GM12878 (cell line): ENCODE results near the gene ATN1. TPM values are rescaled to one million over a fixed set of nuclear protein-coding genes. Genes with fewer than 3 reads are reported as not detected.

Experiments
- ATAC-seq: fragments of 200-7000 bp; cut with Tn5 transposase; 3 replicates; pipeline ENCODE4 v1.9.1; 2020; ENCODE audit warnings: mild to moderate bottlenecking, moderate library complexity
- BruUV-seq: library from RNA; stranded (reverse); fragments of 400-500 nt; replicated peaks from 2 replicates; lab custom pipeline; 2021; lab: Mats Ljungman, UMichigan
- CTCF ChIA-PET: fragments of 300-600 bp; sonication (Branson Sonifier 250); formaldehyde crosslinking; extraction: SDS; loops from one replicate; lab custom pipeline; 2021; ENCODE audit warnings: inconsistent platforms; lab: Yijun Ruan, JAX
- POLR2A ChIA-PET: fragments of 350-600 bp; formaldehyde crosslinking; extraction: SDS; loops from one replicate; lab custom pipeline; 2021; ENCODE audit warnings: inconsistent platforms; lab: Charles Lee
- RAD21 ChIA-PET: fragments of 300-600 bp; sonication (Branson Sonifier 250); formaldehyde crosslinking; loops from one replicate; lab custom pipeline; 2023; ENCODE audit warnings: antibody characterized with exemption; ENCODE audit not compliant: unreplicated experiment; lab: Charles Lee
- SMC1A ChIA-PET: fragments of 300-600 bp; sonication (Branson Sonifier 250); formaldehyde crosslinking; loops from one replicate; lab custom pipeline; 2023; ENCODE audit not compliant: unreplicated experiment, uncharacterized antibody; lab: Charles Lee
- DNase-seq: peaks from one replicate; pipeline ENCODE4 v3.0.0-alpha.2; 2011; ENCODE audit warnings: low read depth, low spot score
- FAIRE-seq: peaks from 3 replicates; lab custom pipeline; 2011; peaks lifted over from hg19 to GRCh38; lab: Jason Lieb, UNC
- H2AFZ ChIP-seq: 2 replicates; pipeline ENCODE4 v1.6.0; 2011; ENCODE audit warnings: low read depth, low read length, control low read depth; ENCODE audit not compliant: control insufficient read depth
- H3K27ac ChIP-seq: 2 replicates; pipeline ENCODE4 v1.5.1; 2011; ENCODE audit warnings: control low read depth; ENCODE audit not compliant: control insufficient read depth, insufficient read depth
- H3K27me3 ChIP-seq, 2 experiments: replicated peaks in 1 of 2; 2 replicates each; pipeline versions ENCODE4 v1.6.0 to v1.6.1; 2011; ENCODE audit warnings: low read length in 1 of 2; ENCODE audit not compliant: control insufficient read depth in 2 of 2, insufficient read depth in 2 of 2
- H3K36me3 ChIP-seq, 2 experiments: 2 replicates each; pipeline ENCODE4 v1.5.1; 2011; ENCODE audit warnings: low read length in 1 of 2; ENCODE audit not compliant: control insufficient read depth in 2 of 2, insufficient read depth in 2 of 2
- H3K4me1 ChIP-seq: 2 replicates; pipeline ENCODE4 v1.6.1; 2011; ENCODE audit warnings: mild to moderate bottlenecking, low read length, moderate library complexity, mixed read lengths; ENCODE audit not compliant: control insufficient read depth, insufficient read depth
- H3K4me2 ChIP-seq: 2 replicates; pipeline ENCODE4 v1.6.0; 2011; ENCODE audit warnings: control low read depth; ENCODE audit not compliant: control insufficient read depth, insufficient read depth
- H3K4me3 ChIP-seq: fragments of 200-600 bp; sonication (generic); 2 replicates; pipeline ENCODE4 v1.5.1; 2016
- H3K79me2 ChIP-seq: 2 replicates; pipeline ENCODE4 v1.6.0; 2011; ENCODE audit warnings: low read length; ENCODE audit not compliant: control insufficient read depth, insufficient read depth
- H3K9ac ChIP-seq: 2 replicates; pipeline ENCODE4 v1.8.0; 2011; ENCODE audit warnings: low read length, control low read depth, mixed read lengths; ENCODE audit not compliant: control insufficient read depth, insufficient read depth
- H3K9me3 ChIP-seq: replicated peaks from 3 replicates; pipeline ENCODE4 v1.5.1; 2011; ENCODE audit warnings: mild to moderate bottlenecking, low read length; ENCODE audit not compliant: control insufficient read depth, insufficient read depth
- H4K20me1 ChIP-seq: 2 replicates; pipeline ENCODE4 v1.6.0; 2011; ENCODE audit not compliant: control insufficient read depth, insufficient read depth
- ATF7 ChIP-seq: fragments of 450-650 bp; IDR thresholded peaks from 2 replicates; pipeline ENCODE4 v1.6.1; 2016; ENCODE audit warnings: low read depth, mild to moderate bottlenecking
- DPF2 ChIP-seq: fragments of 450-650 bp; IDR thresholded peaks from 2 replicates; pipeline ENCODE4 v1.6.1; 2017; ENCODE audit warnings: mild to moderate bottlenecking
- ETV6 ChIP-seq, 2 experiments: fragments of 450-650 bp in 1 of 2; IDR thresholded peaks in 1 of 2; conservative IDR thresholded peaks in 1 of 2; 2 replicates each; pipeline ENCODE4 v1.6.1; 2014; ENCODE audit warnings: antibody characterized with exemption in 1 of 2, borderline replicate concordance in 1 of 2, low read depth in 1 of 2, mild to moderate bottlenecking in 1 of 2, moderate library complexity in 1 of 2
- HCFC1 ChIP-seq: fragments of 150-350 bp; IDR thresholded peaks from 2 replicates; pipeline ENCODE4 v1.6.1; 2014; ENCODE audit warnings: low read length
- HDGF ChIP-seq: fragments of 450-650 bp; IDR thresholded peaks from 2 replicates; pipeline ENCODE4 v1.6.1; 2016; ENCODE audit warnings: antibody characterized with exemption
- MYB ChIP-seq: fragments of 150-350 bp; IDR thresholded peaks from 2 replicates; pipeline ENCODE4 v1.6.1; 2014; ENCODE audit warnings: mild to moderate bottlenecking, low read depth, low read length, borderline replicate concordance
- NFXL1 ChIP-seq: fragments of 450-650 bp; IDR thresholded peaks from 2 replicates; pipeline ENCODE4 v1.6.1; 2017; ENCODE audit warnings: antibody characterized with exemption, mild to moderate bottlenecking, borderline replicate concordance
- PAX8 ChIP-seq: fragments of 450-650 bp; IDR thresholded peaks from 2 replicates; pipeline ENCODE4 v1.6.1; 2017; ENCODE audit warnings: mild to moderate bottlenecking, moderate library complexity
- POU2F2 ChIP-seq: IDR thresholded peaks from 3 replicates; pipeline ENCODE4 v1.6.1; 2011; ENCODE audit warnings: low read depth, mild to moderate bottlenecking, low read length, borderline replicate concordance
- RB1 ChIP-seq: fragments of 450-650 bp; formaldehyde crosslinking; IDR thresholded peaks from 2 replicates; pipeline ENCODE4 v1.6.1; 2017; ENCODE audit warnings: mild to moderate bottlenecking, borderline replicate concordance
- SIX5 ChIP-seq: IDR thresholded peaks from 2 replicates; pipeline ENCODE4 v1.6.1; 2011; ENCODE audit warnings: mild to moderate bottlenecking, low read depth, low read length, moderate library complexity; ENCODE audit not compliant: severe bottlenecking
- ZNF622 ChIP-seq: fragments of 450-650 bp; IDR thresholded peaks from 2 replicates; pipeline ENCODE4 v1.6.1; 2017; ENCODE audit warnings: mild to moderate bottlenecking, inconsistent platforms
- WGBS: methylation state at CpG from one replicate; pipeline ENCODE4 v1.1.6; 2016; ENCODE audit warnings: low lambda C conversion rate; ENCODE audit not compliant: insufficient replicate concordance, insufficient coverage; ENCODE audit errors: missing lambda C conversion rate; 5-methylcytosine and 5-hydroxymethylcytosine counted together
- in situ Hi-C: fragments of 300-500 bp; cut with MboI; formaldehyde crosslinking; loops from 9 replicates; pipeline ENCODE4 v1.14.3; 2018; ENCODE audit warnings: mixed read lengths
- intact Hi-C: fragments of 100-400 bp; cut with micrococcal nuclease; formaldehyde crosslinking; loops from one replicate; pipeline ENCODE4 v1.14.2; 2022; ENCODE audit not compliant: unreplicated experiment
- polyA plus RNA-seq, 11 experiments: library from polyadenylated mRNA; depleted of rRNA in 4 of 11; unstranded in 6 of 11; stranded (reverse) in 5 of 11; fragments of >200 nt; fragmentation: Nextera tagmentation in 4 of 11; fragmentation: Illumina TruSeq in 1 of 11; extraction: Ambion mirVana in 4 of 11; extraction: Trizol in 1 of 11; gene quantifications; 1 replicate in 1 of 11; 2 replicates in 10 of 11; pipeline versions ENCODE4 v1.2.1 to v1.2.3, GENCODE V29; 2011 to 2016; ENCODE audit warnings: inconsistent platforms in 2 of 11, missing spikeins in 2 of 11, low read depth in 1 of 11
- total RNA-seq, 4 experiments: library from RNA; depleted of rRNA in 3 of 4; stranded (reverse); fragments of >200 nt in 3 of 4; fragmentation: Illumina TruSeq in 1 of 4; extraction: Trizol in 1 of 4; gene quantifications; 2 replicates each; pipeline versions ENCODE4 v1.2.1 to v1.2.3, GENCODE V29; 2013 to 2021
- TF ChIP-seq, protein P1 (sequence below): fragments of 450-650 bp; conservative IDR thresholded peaks from 2 replicates; pipeline ENCODE4 v1.6.1; 2017; ENCODE audit warnings: mild to moderate bottlenecking, moderate library complexity
- TF ChIP-seq, protein P2 (sequence below): fragments of 450-650 bp; formaldehyde crosslinking; IDR thresholded peaks from 2 replicates; pipeline ENCODE4 v1.5.0; 2022; ENCODE audit warnings: mild to moderate bottlenecking, missing genetic modification characterization

Gene ATN1
- total and polyA plus RNA-seq, 10 of the 15 experiments (the other 5 are each of a cell fraction or from before 2014, with no cell fraction given) = 0.08 to 44.5 (median 5.0) TPM

DNA sequence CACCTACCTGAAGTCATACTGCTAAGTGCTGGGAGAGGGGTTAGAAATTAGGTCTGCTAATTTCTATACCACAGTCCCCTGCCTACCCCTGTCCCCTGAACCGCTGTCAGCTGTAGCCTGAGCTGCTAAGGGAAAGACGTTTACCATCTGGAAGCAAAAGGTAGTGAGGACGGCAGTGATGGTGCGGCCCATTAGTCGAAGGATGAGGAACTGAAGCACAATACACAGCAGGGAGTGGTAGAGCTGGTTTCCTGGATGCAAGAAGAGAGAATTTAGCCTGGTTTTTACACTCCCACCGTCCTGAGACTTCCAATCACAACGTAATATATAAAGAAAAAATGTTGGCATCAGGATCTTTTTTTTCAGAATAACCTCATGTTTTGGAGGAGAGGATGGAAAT is 54.8 kb downstream of the ATN1 start (continued):
- TF ChIP-seq ZNF622 (no peak), HCFC1 (no peak), NFXL1 (no peak), DPF2 (no peak), ATF7 (no peak), RB1 (no peak), MYB (no peak), HDGF (no peak)
- TF ChIP-seq, protein P1, sequence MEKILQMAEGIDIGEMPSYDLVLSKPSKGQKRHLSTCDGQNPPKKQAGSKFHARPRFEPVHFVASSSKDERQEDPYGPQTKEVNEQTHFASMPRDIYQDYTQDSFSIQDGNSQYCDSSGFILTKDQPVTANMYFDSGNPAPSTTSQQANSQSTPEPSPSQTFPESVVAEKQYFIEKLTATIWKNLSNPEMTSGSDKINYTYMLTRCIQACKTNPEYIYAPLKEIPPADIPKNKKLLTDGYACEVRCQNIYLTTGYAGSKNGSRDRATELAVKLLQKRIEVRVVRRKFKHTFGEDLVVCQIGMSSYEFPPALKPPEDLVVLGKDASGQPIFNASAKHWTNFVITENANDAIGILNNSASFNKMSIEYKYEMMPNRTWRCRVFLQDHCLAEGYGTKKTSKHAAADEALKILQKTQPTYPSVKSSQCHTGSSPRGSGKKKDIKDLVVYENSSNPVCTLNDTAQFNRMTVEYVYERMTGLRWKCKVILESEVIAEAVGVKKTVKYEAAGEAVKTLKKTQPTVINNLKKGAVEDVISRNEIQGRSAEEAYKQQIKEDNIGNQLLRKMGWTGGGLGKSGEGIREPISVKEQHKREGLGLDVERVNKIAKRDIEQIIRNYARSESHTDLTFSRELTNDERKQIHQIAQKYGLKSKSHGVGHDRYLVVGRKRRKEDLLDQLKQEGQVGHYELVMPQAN = no peak

DNA sequence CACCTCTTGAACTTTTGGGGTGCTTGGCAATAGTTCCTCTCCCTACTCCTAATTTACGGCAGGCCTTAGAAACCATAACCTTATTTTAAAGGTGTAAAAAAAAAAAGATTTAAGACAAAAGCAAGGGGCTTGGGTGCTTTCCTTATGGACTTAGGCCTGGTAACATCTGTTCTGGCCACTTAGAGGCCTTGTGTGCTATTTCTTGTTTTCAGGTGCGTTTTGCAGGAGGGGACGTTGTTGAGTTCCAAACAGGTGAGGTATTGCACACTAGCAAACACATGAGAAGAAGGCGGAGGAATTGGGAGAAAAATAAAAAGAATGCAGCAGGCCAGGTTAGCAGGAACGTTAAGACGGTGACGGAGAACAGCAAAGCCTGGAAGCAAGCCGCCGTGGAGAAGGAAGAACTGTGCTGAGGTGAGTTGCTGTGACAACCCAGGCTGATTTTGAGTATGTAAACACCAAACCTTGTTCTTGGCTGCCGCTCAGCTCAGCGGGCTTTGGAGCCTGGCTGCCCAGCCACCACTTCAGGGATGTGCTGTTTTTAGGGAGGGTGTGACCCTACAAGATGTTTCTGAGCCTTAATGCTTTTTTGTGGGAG is 60.3 kb downstream of the ATN1 start:
- H4K20me1 ChIP-seq = no peaks in the 10 kb centered on the region
- TSS peak; percentile 45 for BruUV-seq
- TF ChIP-seq ETV6 (conservative IDR thresholded peaks at IDR 0.05 in 1 of 2, IDR thresholded peaks at IDR 0.05 in 1 of 2; ENCODE audit: borderline replicate concordance in 1 of 2, low read depth in 1 of 2) (no peak), POU2F2 (no peak), RB1 (no peak), SIX5 (no peak), PAX8 (no peak)
- TF ChIP-seq, protein P2, sequence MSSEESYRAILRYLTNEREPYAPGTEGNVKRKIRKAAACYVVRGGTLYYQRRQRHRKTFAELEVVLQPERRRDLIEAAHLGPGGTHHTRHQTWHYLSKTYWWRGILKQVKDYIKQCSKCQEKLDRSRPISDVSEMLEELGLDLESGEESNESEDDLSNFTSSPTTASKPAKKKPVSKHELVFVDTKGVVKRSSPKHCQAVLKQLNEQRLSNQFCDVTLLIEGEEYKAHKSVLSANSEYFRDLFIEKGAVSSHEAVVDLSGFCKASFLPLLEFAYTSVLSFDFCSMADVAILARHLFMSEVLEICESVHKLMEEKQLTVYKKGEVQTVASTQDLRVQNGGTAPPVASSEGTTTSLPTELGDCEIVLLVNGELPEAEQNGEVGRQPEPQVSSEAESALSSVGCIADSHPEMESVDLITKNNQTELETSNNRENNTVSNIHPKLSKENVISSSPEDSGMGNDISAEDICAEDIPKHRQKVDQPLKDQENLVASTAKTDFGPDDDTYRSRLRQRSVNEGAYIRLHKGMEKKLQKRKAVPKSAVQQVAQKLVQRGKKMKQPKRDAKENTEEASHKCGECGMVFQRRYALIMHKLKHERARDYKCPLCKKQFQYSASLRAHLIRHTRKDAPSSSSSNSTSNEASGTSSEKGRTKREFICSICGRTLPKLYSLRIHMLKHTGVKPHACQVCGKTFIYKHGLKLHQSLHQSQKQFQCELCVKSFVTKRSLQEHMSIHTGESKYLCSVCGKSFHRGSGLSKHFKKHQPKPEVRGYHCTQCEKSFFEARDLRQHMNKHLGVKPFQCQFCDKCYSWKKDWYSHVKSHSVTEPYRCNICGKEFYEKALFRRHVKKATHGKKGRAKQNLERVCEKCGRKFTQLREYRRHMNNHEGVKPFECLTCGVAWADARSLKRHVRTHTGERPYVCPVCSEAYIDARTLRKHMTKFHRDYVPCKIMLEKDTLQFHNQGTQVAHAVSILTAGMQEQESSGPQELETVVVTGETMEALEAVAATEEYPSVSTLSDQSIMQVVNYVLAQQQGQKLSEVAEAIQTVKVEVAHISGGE (CRISPR knock-in tag) = no peak

More for the DNA sequence above, 60.3 kb downstream of the ATN1 start:
- FAIRE-seq (no peak), DNase-seq (no peak), ATAC-seq (no peak)
- H3K4me2 ChIP-seq = no peak overlapping the region
- ChIA-PET RAD21 (no interaction called here), CTCF (no interaction called here), POLR2A (interaction anchor here (1.0 kb wide), 1 partner anchor 13 kb away, joined by 4 read pairs; no protein-coding TSS in a partner anchor), SMC1A (interaction anchor here (1.0 kb wide), 1 partner anchor 12 kb away, joined by 3 read pairs; no protein-coding TSS in a partner anchor)
- 98% methylated on average over 11 of the region's 11 CpGs for WGBS
- H3K27me3 ChIP-seq = no peaks in the 10 kb centered on the region
- no peaks in the 10 kb centered on the region for H3K9me3 ChIP-seq
- no peaks in the 10 kb centered on the region for H3K79me2 ChIP-seq
- H3K36me3 ChIP-seq = peaks cover 4 to 7% of the 10 kb centered on the region in 2 experiments; a peak in 3 of 4 replicates
- H3K4me1 ChIP-seq = no peaks in the 10 kb centered on the region
- H2AFZ ChIP-seq = no peak overlapping the region
- H3K4me3 ChIP-seq = no peak overlapping the region
- in situ Hi-C loops = no loop called here
- H3K27ac ChIP-seq = no peak overlapping the region
- intact Hi-C loops = no loop called here
- H3K9ac ChIP-seq = no peak overlapping the region
